Endothelial cell of umbilical vein (primary cell): Measurements from ENCODE around the gene EDC3.

ENCODE experiments used
- CTCF ChIP-seq, 2 donors: IDR thresholded peaks; 1 replicate in 1 of 2; 2 replicates in 1 of 2; pipeline ENCODE4 v1.5.1; 2011; ENCODE audit warnings: low read length in 2 of 2, mild to moderate bottlenecking in 2 of 2, moderate library complexity in 2 of 2, control low read depth in 1 of 2, inconsistent platforms in 1 of 2, low read depth in 1 of 2; ENCODE audit not compliant: insufficient read depth in 1 of 2; ENCODE audit errors: extremely low read depth in 1 of 2
- MAX ChIP-seq: IDR thresholded peaks from 2 replicates; pipeline ENCODE4 v1.6.1; 2011; ENCODE audit not compliant: insufficient read depth, insufficient read length

GRCh38 chr15:74603789-74604705 lies 91.8 kb downstream of the EDC3 start:
- TF ChIP-seq MAX (no peak), CTCF (IDR thresholded peaks at IDR 0.05; ENCODE audit: extremely low read depth in 1 of 2, insufficient read depth in 1 of 2, low read depth in 1 of 2, low read length in 2 of 2) (no peak)
